Neuronal stem cell (in vitro differentiated cells): Measurements from ENCODE around the gene TFAP2C.
"Not testable (repeated sequence)": the region's sequence is repeated elsewhere in the genome, so short reads cannot be mapped to it uniquely, and the experiment has no call there.

Source experiments
- DNase-seq: peaks from one replicate; pipeline ENCODE4 v3.0.0-alpha.2; 2013; ENCODE audit warnings: low spot score
- H2AFZ ChIP-seq: one replicate; pipeline ENCODE4 v1.6.1; 2013; ENCODE audit warnings: mild to moderate bottlenecking, low read length, inconsistent platforms
- H2AK5ac ChIP-seq: 2 replicates; pipeline ENCODE4 v1.6.1; 2013; ENCODE audit warnings: low read depth, mild to moderate bottlenecking, inconsistent platforms, low read length, moderate library complexity, mixed read lengths
- H2BK120ac ChIP-seq: 2 replicates; pipeline ENCODE4 v1.6.1; 2013; ENCODE audit warnings: low read depth, mild to moderate bottlenecking, inconsistent platforms, low read length, moderate library complexity, mixed read lengths
- H2BK12ac ChIP-seq: one replicate; pipeline ENCODE4 v1.6.1; 2013; ENCODE audit warnings: low read length, inconsistent platforms
- H2BK15ac ChIP-seq: 2 replicates; pipeline ENCODE4 v1.6.1; 2013; ENCODE audit warnings: mild to moderate bottlenecking, low read length, inconsistent platforms, mixed read lengths
- H2BK5ac ChIP-seq: one replicate; pipeline ENCODE4 v1.6.1; 2013; ENCODE audit warnings: inconsistent platforms, mild to moderate bottlenecking, low read length, moderate library complexity
- H3K14ac ChIP-seq: one replicate; pipeline ENCODE4 v1.6.1; 2013; ENCODE audit warnings: low read length, inconsistent platforms
- H3K18ac ChIP-seq: 2 replicates; pipeline ENCODE4 v1.6.1; 2013; ENCODE audit warnings: low read length, inconsistent platforms
- H3K23ac ChIP-seq: 2 replicates; pipeline ENCODE4 v1.6.1; 2013; ENCODE audit warnings: low read depth, mild to moderate bottlenecking, mixed read lengths, low read length, inconsistent platforms; ENCODE audit not compliant: poor library complexity
- H3K27ac ChIP-seq: replicated peaks from 3 replicates; pipeline ENCODE4 v1.5.1; 2013; ENCODE audit warnings: low read length, inconsistent platforms
- H3K27me3 ChIP-seq, 3 experiments: 2 replicates each; pipeline ENCODE4 v1.6.1; 2013; ENCODE audit warnings: low read length in 3 of 3, mild to moderate bottlenecking in 2 of 3, inconsistent platforms in 1 of 3, low read depth in 1 of 3, mixed read lengths in 1 of 3, moderate library complexity in 1 of 3; ENCODE audit not compliant: control insufficient read depth in 3 of 3, insufficient read depth in 3 of 3
- H3K36me3 ChIP-seq, 2 donors: replicated peaks in 1 of 2; 2 replicates each; pipeline ENCODE4 v1.6.1; 2013; ENCODE audit warnings: low read length in 2 of 2; ENCODE audit not compliant: control insufficient read depth in 2 of 2, insufficient read depth in 2 of 2
- H3K4ac ChIP-seq: 2 replicates; pipeline ENCODE4 v1.6.1; 2013; ENCODE audit warnings: inconsistent platforms, mild to moderate bottlenecking, low read length, moderate library complexity
- H3K4me1 ChIP-seq, 2 donors: 1 replicate in 1 of 2; 2 replicates in 1 of 2; pipeline ENCODE4 v1.6.1; 2013; ENCODE audit warnings: low read length in 2 of 2, low read depth in 1 of 2; ENCODE audit not compliant: control insufficient read depth in 2 of 2, insufficient read depth in 1 of 2
- H3K4me2 ChIP-seq: one replicate; pipeline ENCODE4 v1.6.1; 2013; ENCODE audit warnings: mild to moderate bottlenecking, low read length, inconsistent platforms; ENCODE audit not compliant: insufficient read depth, poor library complexity, severe bottlenecking
- H3K4me3 ChIP-seq, 2 donors: 2 replicates each; pipeline ENCODE4 v1.5.1; 2013; ENCODE audit warnings: low read length in 2 of 2, mild to moderate bottlenecking in 2 of 2, inconsistent platforms in 1 of 2, moderate library complexity in 1 of 2
- H3K79me1 ChIP-seq: one replicate; pipeline ENCODE4 v1.6.1; 2013; ENCODE audit warnings: low read depth, mild to moderate bottlenecking, inconsistent platforms, low read length, moderate library complexity
- H3K9ac ChIP-seq: one replicate; pipeline ENCODE4 v1.6.1; 2013; ENCODE audit warnings: mild to moderate bottlenecking, low read depth, low read length, inconsistent platforms; ENCODE audit not compliant: poor library complexity
- H3K9me3 ChIP-seq, 2 donors: replicated peaks in 1 of 2; 2 replicates each; pipeline versions ENCODE3 to v1.6.1; 2013; ENCODE audit warnings: low read length in 2 of 2, mild to moderate bottlenecking in 2 of 2, inconsistent platforms in 1 of 2, low read depth in 1 of 2, mixed read lengths in 1 of 2, moderate library complexity in 1 of 2; ENCODE audit not compliant: control insufficient read depth in 2 of 2, insufficient read depth in 1 of 2
- H4K8ac ChIP-seq: one replicate; pipeline ENCODE4 v1.6.1; 2013; ENCODE audit warnings: low read depth, mild to moderate bottlenecking, inconsistent platforms, low read length, moderate library complexity
- H4K91ac ChIP-seq: one replicate; pipeline ENCODE4 v1.6.1; 2013; ENCODE audit warnings: low read length, low read depth, mild to moderate bottlenecking, inconsistent platforms; ENCODE audit not compliant: poor library complexity
- WGBS, 2 donors: extraction: QIAGEN DNeasy Blood & Tissue Kit; methylation state at CpG; one replicate each; pipeline ENCODE4 v1.1.7; 2013; ENCODE audit warnings: missing lambda C conversion rate in 2 of 2, mixed read lengths in 1 of 2; ENCODE audit not compliant: insufficient read length in 2 of 2, insufficient replicate concordance in 1 of 2; ENCODE audit errors: extremely low coverage in 2 of 2; 5-methylcytosine and 5-hydroxymethylcytosine counted together

The TFAP2C gene

DNA sequence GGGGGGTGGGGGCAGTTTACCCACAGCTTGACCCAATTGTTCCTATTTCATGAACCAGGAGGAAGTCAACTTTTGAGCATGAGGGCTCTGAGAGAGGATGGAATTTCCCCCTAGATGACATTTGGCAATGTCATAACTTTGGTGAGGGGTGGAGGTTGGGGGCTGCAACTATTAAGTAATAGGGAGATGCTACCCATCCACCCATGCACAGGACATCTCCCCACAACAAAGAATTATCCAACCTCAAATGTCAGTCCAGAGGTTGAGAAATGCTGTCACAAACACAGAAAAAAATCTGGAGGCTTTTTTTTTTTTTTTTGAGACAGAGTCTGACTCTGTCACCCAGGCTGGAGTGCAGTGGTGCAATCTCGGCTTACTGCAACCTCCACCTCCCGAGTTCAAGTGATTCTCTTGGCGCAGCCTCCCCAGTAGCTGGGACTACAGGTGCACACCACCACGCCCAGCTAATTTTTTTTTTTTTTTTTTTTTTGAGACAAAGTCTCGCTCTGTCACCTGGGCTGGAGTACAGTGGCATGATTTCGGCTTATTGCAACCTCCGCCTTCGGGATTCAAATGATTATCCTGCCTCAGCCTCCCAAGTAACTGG lies 29.3 kb downstream of the TFAP2C start:
- not testable (repeated sequence) for H3K4me1 ChIP-seq, H2BK120ac ChIP-seq, H3K36me3 ChIP-seq, H4K91ac ChIP-seq, H3K18ac ChIP-seq, H3K4me3 ChIP-seq, H2AK5ac ChIP-seq, H3K79me1 ChIP-seq, H4K8ac ChIP-seq, H2BK15ac ChIP-seq, H3K9me3 ChIP-seq, H3K23ac ChIP-seq, H2BK5ac ChIP-seq, H2BK12ac ChIP-seq, H2AFZ ChIP-seq, H3K4me2 ChIP-seq, H3K14ac ChIP-seq, DNase-seq, H3K9ac ChIP-seq, H3K27ac ChIP-seq, H3K27me3 ChIP-seq, H3K4ac ChIP-seq
- no CpG with 5 or more reads among the region's 8 CpGs for WGBS, 2 donors

- no CpG with 5 or more reads among the region's 9 CpGs for WGBS, 2 donors
- no peak overlapping the region for H2BK15ac ChIP-seq
- H3K9me3 ChIP-seq = no peaks in the 10 kb centered on the region
- H2AFZ ChIP-seq = no peak overlapping the region
- H3K36me3 ChIP-seq = no peaks in the 10 kb centered on the region
- no peaks in the 10 kb centered on the region for H3K4me1 ChIP-seq
- no peak overlapping the region for H2BK5ac ChIP-seq
- no peak overlapping the region for H4K8ac ChIP-seq
- no peak overlapping the region for H3K4ac ChIP-seq
- no peak overlapping the region for H2AK5ac ChIP-seq
- H3K23ac ChIP-seq = no peak overlapping the region
- no peak overlapping the region for H3K18ac ChIP-seq
- no peaks in the 10 kb centered on the region for H3K27me3 ChIP-seq
- H2BK12ac ChIP-seq = no peak overlapping the region
- H3K9ac ChIP-seq = no peak overlapping the region
- no peak overlapping the region for H3K4me3 ChIP-seq
- H4K91ac ChIP-seq = no peak overlapping the region
- no peak for DNase-seq
- no peak overlapping the region for H3K4me2 ChIP-seq
- no peaks in the 10 kb centered on the region for H3K79me1 ChIP-seq
- no peak overlapping the region for H3K14ac ChIP-seq
- no peak overlapping the region for H2BK120ac ChIP-seq
- no peak overlapping the region for H3K27ac ChIP-seq
Measured at GRCh38 chr20:56663660-56664059, 34.6 kb downstream of the TFAP2C start.

- WGBS, 2 donors = no CpG with 5 or more reads among the region's 1 CpG
- Histone ChIP-seq H3K18ac (no peak overlapping the region), H3K9me3 (no peaks in the 10 kb centered on the region), H3K9ac (no peak overlapping the region), H2AFZ (no peak overlapping the region), H3K4ac (no peak overlapping the region), H3K23ac (no peak overlapping the region), H2BK12ac (no peak overlapping the region), H3K14ac (no peak overlapping the region), H3K27me3 (no peaks in the 10 kb centered on the region), H2AK5ac (no peak overlapping the region), H4K91ac (no peak overlapping the region), H3K79me1 (no peaks in the 10 kb centered on the region), H2BK5ac (no peak overlapping the region), H2BK120ac (no peak overlapping the region), H3K36me3 (no peaks in the 10 kb centered on the region), H2BK15ac (no peak overlapping the region), H3K4me1 (no peaks in the 10 kb centered on the region), H3K27ac (no peak overlapping the region), H3K4me2 (no peak overlapping the region), H3K4me3 (no peak overlapping the region), H4K8ac (no peak overlapping the region)
- DNase-seq = no peak
Measured at GRCh38 chr20:56664796-56665195, 35.7 kb downstream of the TFAP2C start.

DNA sequence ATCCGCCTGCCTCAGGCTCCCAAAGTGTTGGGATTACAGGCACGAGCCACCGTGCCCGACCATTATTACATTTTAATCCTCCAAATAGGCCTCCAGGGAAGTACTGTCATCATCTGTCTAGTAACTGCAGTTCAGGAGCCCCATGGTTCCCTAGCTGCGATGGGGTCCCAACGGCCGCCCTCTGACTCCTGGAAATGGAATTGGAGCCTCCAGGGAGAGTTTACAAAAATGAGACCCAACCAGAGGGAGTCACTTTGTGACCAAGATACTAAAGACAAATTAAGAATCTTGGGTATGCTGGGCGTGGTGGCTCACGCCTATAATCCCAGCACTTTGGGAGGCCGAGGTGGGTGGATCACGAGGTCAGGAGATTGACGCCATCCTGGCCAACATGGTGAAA lies 36.7 kb downstream of the TFAP2C start:
- H3K27me3 ChIP-seq = no peaks in the 10 kb centered on the region
- H3K9me3 ChIP-seq = no peaks in the 10 kb centered on the region

More for the DNA sequence above, 36.7 kb downstream of the TFAP2C start:
- Histone ChIP-seq H4K91ac (no peak overlapping the region), H3K4me2 (no peak overlapping the region), H3K36me3 (no peaks in the 10 kb centered on the region), H2AK5ac (no peak overlapping the region), H2AFZ (no peak overlapping the region), H3K27ac (no peak overlapping the region), H3K4me3 (no peak overlapping the region), H3K9ac (no peak overlapping the region), H3K18ac (no peak overlapping the region), H4K8ac (no peak overlapping the region), H2BK12ac (no peak overlapping the region), H3K79me1 (no peaks in the 10 kb centered on the region), H2BK120ac (no peak overlapping the region), H3K23ac (no peak overlapping the region), H3K4ac (no peak overlapping the region), H3K14ac (no peak overlapping the region), H3K4me1 (no peaks in the 10 kb centered on the region), H2BK15ac (no peak overlapping the region), H2BK5ac (no peak overlapping the region)
- no peak for DNase-seq
- no CpG with 5 or more reads among the region's 12 CpGs for WGBS, 2 donors
